ENCODE measurements around the gene SLC6A2. TPM values are rescaled to one million over a fixed set of nuclear protein-coding genes. Genes with fewer than 3 reads are reported as not detected.

SLC6A2 gene
- total and polyA plus RNA-seq, 7 experiments from 2014 or later, result not detected

DNA sequence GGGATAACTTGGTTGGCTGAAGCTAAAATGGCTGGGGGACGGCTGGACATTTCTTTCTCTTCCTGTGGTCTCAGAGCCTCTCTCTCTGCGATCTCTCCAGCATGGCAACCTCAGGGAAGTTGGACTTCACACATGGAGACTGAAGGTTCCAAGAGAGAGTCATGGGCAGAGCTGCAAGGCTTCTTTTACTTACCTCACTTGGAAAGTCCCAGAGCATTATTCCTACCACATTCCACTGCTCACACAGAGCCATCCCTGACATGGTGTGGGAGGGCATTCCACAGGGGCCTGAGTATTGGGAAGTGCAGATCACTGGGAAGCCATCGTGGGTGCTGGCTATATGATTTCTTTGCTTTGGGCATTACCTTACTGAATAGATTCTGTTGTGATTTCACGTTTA is 9.8 kb upstream of the SLC6A2 start:
- ChIA-PET POLR2A (no interaction called here), CTCF (no interaction called here)
- intact Hi-C loops (cut with micrococcal nuclease), result no loop called here
- peaks cover 0 to 2% (median 0%) of the 10 kb centered on the region in 7 donors for H3K4me1 Mint-ChIP-seq
- H3K27me3 ChIP-seq (ENCODE audit: control insufficient read depth in 2 of 2, insufficient read depth in 2 of 2, low read length in 2 of 2), result no peaks in the 10 kb centered on the region
- no peaks in the 10 kb centered on the region for H3K4me1 ChIP-seq (ENCODE audit: control insufficient read depth in 2 of 2, insufficient read depth in 2 of 2, low read length in 2 of 2)
- H3K4me3 Mint-ChIP-seq, result no peak overlapping the region
- no peak overlapping the region for H3K4me3 ChIP-seq (ENCODE audit: low read length)
- peaks cover 0 to 3% (median 0%) of the 10 kb centered on the region in 11 donors for H3K9me3 Mint-ChIP-seq
- DNase-seq, result no peak
- no peak for ATAC-seq
- no peaks in the 10 kb centered on the region for H3K9me3 ChIP-seq (ENCODE audit: control insufficient read depth in 2 of 3, low read length in 3 of 3)
- H3K36me3 ChIP-seq (ENCODE audit: control insufficient read depth in 2 of 3, insufficient read depth in 3 of 3, low read length in 3 of 3), result no peaks in the 10 kb centered on the region
- H3K27ac Mint-ChIP-seq, result no peak overlapping the region
- peaks cover 4 to 28% (median 9%) of the 10 kb centered on the region in 5 donors for H3K27me3 Mint-ChIP-seq
- H3K36me3 Mint-ChIP-seq, result no peaks in the 10 kb centered on the region
- no peak overlapping the region for H3K27ac ChIP-seq (ENCODE audit: low read depth, low read length)

DNA sequence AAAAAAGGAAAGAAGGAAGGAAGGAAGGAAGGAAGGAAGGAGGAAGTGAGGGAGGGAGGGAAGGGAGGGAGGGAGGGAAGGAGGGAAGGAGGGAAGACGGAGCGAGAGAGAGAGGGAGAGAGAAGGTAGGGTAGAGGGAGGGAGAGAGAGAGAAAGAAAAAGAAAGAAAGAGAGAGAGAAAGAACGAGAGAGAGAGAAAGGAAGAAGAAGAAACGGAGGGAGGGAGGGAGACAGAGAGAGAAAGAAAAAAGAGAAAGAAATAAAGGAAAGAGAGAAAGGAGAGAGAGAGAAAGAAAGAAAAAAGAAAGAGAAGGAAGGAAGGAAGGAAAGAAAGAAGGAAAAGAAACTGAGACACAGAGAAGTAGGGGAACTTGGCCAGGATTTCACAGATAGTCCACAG is 8.4 kb upstream of the SLC6A2 start:
- no peak overlapping the region for H3K4me3 Mint-ChIP-seq
- ChIA-PET POLR2A (no interaction called here), CTCF (no interaction called here)

DNA sequence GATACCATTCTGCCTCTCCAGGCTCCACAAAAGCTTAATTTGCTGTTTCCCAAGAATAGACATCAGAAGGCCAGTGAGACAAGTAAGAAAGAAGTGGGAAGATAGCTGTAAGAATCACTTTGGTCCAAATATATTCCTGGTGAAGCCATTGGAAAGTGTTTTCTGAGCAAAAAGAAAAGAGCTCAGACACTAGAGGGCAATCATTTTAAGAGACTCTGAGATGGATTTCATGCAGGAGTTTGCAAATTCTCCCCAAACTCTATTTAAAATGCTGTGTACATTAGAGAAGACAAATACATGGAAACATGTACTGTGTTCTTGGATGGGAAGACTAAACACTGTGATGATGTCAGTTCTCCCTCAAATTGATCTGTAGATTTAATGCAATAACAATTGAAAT is 8.0 kb upstream of the SLC6A2 start:
- no peak overlapping the region for H3K27ac Mint-ChIP-seq
- H3K27me3 ChIP-seq (ENCODE audit: control insufficient read depth in 2 of 2, insufficient read depth in 2 of 2, low read length in 2 of 2), result no peaks in the 10 kb centered on the region
- H3K4me1 Mint-ChIP-seq, result peaks cover 0 to 2% (median 0%) of the 10 kb centered on the region in 7 donors
- H3K4me1 ChIP-seq (ENCODE audit: control insufficient read depth in 2 of 2, insufficient read depth in 2 of 2, low read length in 2 of 2), result no peaks in the 10 kb centered on the region
- DNase-seq, result no peak
- peaks cover 0 to 3% (median 0%) of the 10 kb centered on the region in 11 donors for H3K9me3 Mint-ChIP-seq
- no peak overlapping the region for H3K4me3 Mint-ChIP-seq
- no peak for ATAC-seq
- ChIA-PET POLR2A (no interaction called here), CTCF (no interaction called here)
- no peaks in the 10 kb centered on the region for H3K36me3 Mint-ChIP-seq
- H3K27ac ChIP-seq (ENCODE audit: low read depth, low read length), result no peak overlapping the region
- no peaks in the 10 kb centered on the region for H3K36me3 ChIP-seq (ENCODE audit: control insufficient read depth in 2 of 3, insufficient read depth in 3 of 3, low read length in 3 of 3)
- intact Hi-C loops (cut with micrococcal nuclease), result no loop called here
- H3K27me3 Mint-ChIP-seq, result peaks cover 4 to 34% (median 12%) of the 10 kb centered on the region in 5 donors
- H3K4me3 ChIP-seq (ENCODE audit: low read length), result no peak overlapping the region
- no peaks in the 10 kb centered on the region for H3K9me3 ChIP-seq (ENCODE audit: control insufficient read depth in 2 of 3, low read length in 3 of 3)

More for the DNA sequence above, 8.4 kb upstream of the SLC6A2 start:
- intact Hi-C loops (cut with micrococcal nuclease), result no loop called here
- H3K9me3 ChIP-seq (ENCODE audit: control insufficient read depth in 2 of 3, low read length in 3 of 3), result no peaks in the 10 kb centered on the region
- H3K27ac ChIP-seq (ENCODE audit: low read depth, low read length), result no peak overlapping the region
- ATAC-seq (no peak), DNase-seq (no peak)
- H3K27me3 Mint-ChIP-seq, result peaks cover 4 to 34% (median 12%) of the 10 kb centered on the region in 5 donors
- H3K27ac Mint-ChIP-seq, result no peak overlapping the region
- no peaks in the 10 kb centered on the region for H3K36me3 Mint-ChIP-seq
- H3K4me3 ChIP-seq (ENCODE audit: low read length), result no peak overlapping the region
- no peaks in the 10 kb centered on the region for H3K36me3 ChIP-seq (ENCODE audit: control insufficient read depth in 2 of 3, insufficient read depth in 3 of 3, low read length in 3 of 3)
- H3K4me1 Mint-ChIP-seq, result peaks cover 0 to 2% (median 0%) of the 10 kb centered on the region in 7 donors
- H3K9me3 Mint-ChIP-seq, result peaks cover 0 to 3% (median 0%) of the 10 kb centered on the region in 11 donors
- no peaks in the 10 kb centered on the region for H3K27me3 ChIP-seq (ENCODE audit: control insufficient read depth in 2 of 2, insufficient read depth in 2 of 2, low read length in 2 of 2)
- H3K4me1 ChIP-seq (ENCODE audit: control insufficient read depth in 2 of 2, insufficient read depth in 2 of 2, low read length in 2 of 2), result no peaks in the 10 kb centered on the region

DNA sequence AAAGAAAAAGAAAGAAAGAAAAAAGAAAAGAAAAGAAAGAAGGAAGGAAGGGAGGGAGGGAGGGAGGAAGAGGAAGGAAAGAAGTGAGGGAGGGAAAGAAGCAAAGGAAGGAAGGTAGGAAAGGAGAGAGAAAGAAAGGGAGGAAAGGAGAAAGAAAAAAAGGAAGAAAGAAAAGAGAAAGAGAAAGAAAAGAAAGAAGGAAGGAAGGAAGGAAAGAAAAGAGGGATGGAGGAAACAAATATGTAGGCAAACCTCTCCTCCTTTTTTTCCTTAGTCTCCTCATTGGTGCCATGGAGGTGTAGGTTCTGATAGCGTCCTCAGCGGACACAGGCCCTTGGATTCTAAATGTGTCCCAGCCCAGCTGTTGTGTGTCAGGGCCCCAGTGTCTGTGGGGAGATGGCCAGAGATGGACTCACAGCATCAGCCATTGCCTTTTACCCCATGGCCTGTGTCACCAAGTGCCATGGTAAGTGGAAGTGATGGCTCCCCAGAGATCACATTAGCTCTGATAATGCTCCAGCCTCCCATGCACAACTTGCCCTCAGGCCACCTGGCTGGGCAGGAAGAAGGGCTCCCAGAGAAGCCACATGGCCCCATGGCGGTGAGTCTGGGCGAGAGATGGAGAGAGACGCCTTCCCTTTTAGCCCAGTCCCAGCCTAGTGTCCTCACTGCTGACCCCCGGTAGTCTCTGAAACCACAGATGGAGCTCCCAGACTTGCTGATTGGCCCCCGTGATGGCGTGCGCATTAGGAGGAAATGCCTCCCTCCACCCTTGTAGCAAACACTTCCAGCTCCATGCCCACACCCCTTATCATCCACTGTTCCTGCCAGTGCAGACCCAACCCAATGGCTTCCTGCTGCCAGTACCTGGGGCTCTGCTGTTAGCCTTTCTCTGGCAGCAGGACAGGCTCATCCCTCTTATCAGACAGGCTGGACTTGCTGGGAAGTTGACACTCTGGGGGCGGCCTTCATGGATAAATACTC is 3.7 kb upstream of the SLC6A2 start:
- no peak overlapping the region for H3K27ac ChIP-seq (ENCODE audit: low read depth, low read length)
- Mint-ChIP-seq H3K4me1 (peaks cover 0 to 2% (median 0%) of the 10 kb centered on the region in 7 donors), H3K9me3 (peaks cover 0 to 1% (median 0%) of the 10 kb centered on the region in 11 donors), H3K4me3 (no peak overlapping the region), H3K27me3 (peaks cover 9 to 23% (median 10%) of the 10 kb centered on the region in 5 donors), H3K27ac (no peak overlapping the region), H3K36me3 (no peaks in the 10 kb centered on the region)
- DNase-seq (no peak), ATAC-seq (no peak)
- no peaks in the 10 kb centered on the region for H3K36me3 ChIP-seq (ENCODE audit: control insufficient read depth in 2 of 3, insufficient read depth in 3 of 3, low read length in 3 of 3)
- no peak overlapping the region for H3K4me3 ChIP-seq (ENCODE audit: low read length)
- intact Hi-C loops (cut with micrococcal nuclease), result no loop called here
- no peaks in the 10 kb centered on the region for H3K27me3 ChIP-seq (ENCODE audit: control insufficient read depth in 2 of 2, insufficient read depth in 2 of 2, low read length in 2 of 2)
- no peaks in the 10 kb centered on the region for H3K9me3 ChIP-seq (ENCODE audit: control insufficient read depth in 2 of 3, low read length in 3 of 3)
- POLR2A ChIA-PET, result no interaction called here
- CTCF ChIA-PET, result no interaction called here
- H3K4me1 ChIP-seq (ENCODE audit: control insufficient read depth in 2 of 2, insufficient read depth in 2 of 2, low read length in 2 of 2), result no peaks in the 10 kb centered on the region

DNA sequence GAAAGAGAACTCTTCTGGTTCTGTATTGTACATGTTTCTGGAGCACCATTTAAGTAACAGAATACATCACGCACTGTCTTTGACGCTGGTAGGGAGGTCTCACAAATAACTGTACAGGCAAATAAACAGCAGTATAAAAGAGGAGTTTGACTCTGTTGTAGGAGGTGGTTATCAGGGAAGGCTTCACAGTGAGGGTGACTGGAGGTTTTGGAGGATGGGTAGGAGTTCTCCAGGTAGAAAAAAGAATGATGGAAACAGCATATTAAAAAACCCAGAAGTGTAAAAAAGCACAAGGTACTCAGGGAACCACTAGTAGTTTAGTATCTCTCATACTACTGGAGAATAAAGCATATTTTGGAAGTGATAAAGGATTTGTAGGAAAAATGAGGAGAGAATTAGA is 2.7 kb upstream of the SLC6A2 start:
- Mint-ChIP-seq H3K27ac (no peak overlapping the region), H3K36me3 (no peaks in the 10 kb centered on the region), H3K9me3 (peaks cover 0 to 4% (median 0%) of the 10 kb centered on the region in 11 donors), H3K4me3 (no peak overlapping the region), H3K4me1 (peaks cover 0 to 2% (median 0%) of the 10 kb centered on the region in 7 donors), H3K27me3 (peaks cover 10 to 28% (median 13%) of the 10 kb centered on the region in 5 donors)
- Histone ChIP-seq H3K27ac (ENCODE audit: low read depth, low read length) (no peak overlapping the region), H3K27me3 (ENCODE audit: control insufficient read depth in 2 of 2, insufficient read depth in 2 of 2, low read length in 2 of 2) (no peaks in the 10 kb centered on the region), H3K9me3 (ENCODE audit: control insufficient read depth in 2 of 3, low read length in 3 of 3) (no peaks in the 10 kb centered on the region), H3K4me1 (ENCODE audit: control insufficient read depth in 2 of 2, insufficient read depth in 2 of 2, low read length in 2 of 2) (no peaks in the 10 kb centered on the region), H3K36me3 (ENCODE audit: control insufficient read depth in 2 of 3, insufficient read depth in 3 of 3, low read length in 3 of 3) (no peaks in the 10 kb centered on the region), H3K4me3 (ENCODE audit: low read length) (no peak overlapping the region)
- DNase-seq (no peak), ATAC-seq (no peak)
- ChIA-PET CTCF (no interaction called here), POLR2A (no interaction called here)
- intact Hi-C loops (cut with micrococcal nuclease), result no loop called here

DNA sequence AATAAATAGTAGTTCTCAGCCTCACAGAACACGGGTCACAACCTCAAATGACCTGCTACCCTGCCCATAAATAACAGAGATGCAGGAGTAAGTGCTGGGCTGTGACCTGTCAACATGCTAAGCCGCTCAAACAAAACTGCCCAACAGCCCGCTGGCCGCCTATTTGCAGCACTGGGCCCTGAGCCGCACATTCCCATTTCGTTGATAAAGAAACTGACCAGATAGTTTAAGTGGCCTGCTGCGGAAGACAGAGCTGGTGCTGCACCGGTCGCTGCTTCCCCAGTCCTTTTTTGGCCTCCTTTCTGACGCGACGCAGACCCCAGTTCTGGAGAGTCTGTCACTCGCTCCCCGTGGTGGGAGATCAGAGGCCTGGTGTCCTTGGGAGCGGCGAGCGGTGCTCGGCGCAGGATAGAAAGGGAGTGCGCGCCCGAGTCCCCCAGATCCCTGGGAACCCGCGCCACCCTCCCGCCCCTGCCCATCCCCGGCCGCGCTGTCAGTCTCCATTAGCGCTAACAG is 349 bp upstream of the SLC6A2 start:
- no peaks in the 10 kb centered on the region for H3K36me3 Mint-ChIP-seq
- intact Hi-C loops (cut with micrococcal nuclease), result no loop called here
- Histone ChIP-seq H3K4me3 (ENCODE audit: low read length) (no peak overlapping the region), H3K4me1 (ENCODE audit: control insufficient read depth in 2 of 2, insufficient read depth in 2 of 2, low read length in 2 of 2) (no peaks in the 10 kb centered on the region), H3K36me3 (ENCODE audit: control insufficient read depth in 2 of 3, insufficient read depth in 3 of 3, low read length in 3 of 3) (no peaks in the 10 kb centered on the region), H3K9me3 (ENCODE audit: control insufficient read depth in 2 of 3, low read length in 3 of 3) (no peaks in the 10 kb centered on the region), H3K27ac (ENCODE audit: low read depth, low read length) (no peak overlapping the region), H3K27me3 (ENCODE audit: control insufficient read depth in 2 of 2, insufficient read depth in 2 of 2, low read length in 2 of 2) (no peaks in the 10 kb centered on the region)
- H3K27ac Mint-ChIP-seq, result no peak overlapping the region
- H3K9me3 Mint-ChIP-seq, result peaks cover 0 to 3% (median 0%) of the 10 kb centered on the region in 11 donors
- POLR2A ChIA-PET, result no interaction called here
- peaks cover 0 to 2% (median 0%) of the 10 kb centered on the region in 7 donors for H3K4me1 Mint-ChIP-seq
- CTCF ChIA-PET, result no interaction called here
- DNase-seq (no peak), ATAC-seq (no peak)
- H3K4me3 Mint-ChIP-seq, result no peak overlapping the region
- H3K27me3 Mint-ChIP-seq, result peaks cover 10 to 34% (median 16%) of the 10 kb centered on the region in 5 donors

Measured in naive thymus-derived CD4-positive, alpha-beta T cell (primary cell).